Jurkat, Clone E6-1 (cell line): ENCODE results near the gene ESF1. TPM values are rescaled to one million over a fixed set of nuclear protein-coding genes. Genes with fewer than 3 reads are reported as not detected.

Source experiments
- DNase-seq: peaks from one replicate; pipeline ENCODE4 v3.0.0-alpha.2; 2011; ENCODE audit warnings: low read depth, low spot score
- H3K4me3 ChIP-seq: 2 replicates; pipeline ENCODE4 v1.5.1; 2011; ENCODE audit warnings: mild to moderate bottlenecking, low read length, control low read depth, moderate library complexity
- polyA plus RNA-seq: library from polyadenylated mRNA; unstranded; fragments of >200 nt; gene quantifications from one replicate; pipeline ENCODE4 v1.2.1, GENCODE V29; 2012; ENCODE audit warnings: missing spikeins; ENCODE audit not compliant: insufficient read length, insufficient read depth

Gene ESF1, protein sequence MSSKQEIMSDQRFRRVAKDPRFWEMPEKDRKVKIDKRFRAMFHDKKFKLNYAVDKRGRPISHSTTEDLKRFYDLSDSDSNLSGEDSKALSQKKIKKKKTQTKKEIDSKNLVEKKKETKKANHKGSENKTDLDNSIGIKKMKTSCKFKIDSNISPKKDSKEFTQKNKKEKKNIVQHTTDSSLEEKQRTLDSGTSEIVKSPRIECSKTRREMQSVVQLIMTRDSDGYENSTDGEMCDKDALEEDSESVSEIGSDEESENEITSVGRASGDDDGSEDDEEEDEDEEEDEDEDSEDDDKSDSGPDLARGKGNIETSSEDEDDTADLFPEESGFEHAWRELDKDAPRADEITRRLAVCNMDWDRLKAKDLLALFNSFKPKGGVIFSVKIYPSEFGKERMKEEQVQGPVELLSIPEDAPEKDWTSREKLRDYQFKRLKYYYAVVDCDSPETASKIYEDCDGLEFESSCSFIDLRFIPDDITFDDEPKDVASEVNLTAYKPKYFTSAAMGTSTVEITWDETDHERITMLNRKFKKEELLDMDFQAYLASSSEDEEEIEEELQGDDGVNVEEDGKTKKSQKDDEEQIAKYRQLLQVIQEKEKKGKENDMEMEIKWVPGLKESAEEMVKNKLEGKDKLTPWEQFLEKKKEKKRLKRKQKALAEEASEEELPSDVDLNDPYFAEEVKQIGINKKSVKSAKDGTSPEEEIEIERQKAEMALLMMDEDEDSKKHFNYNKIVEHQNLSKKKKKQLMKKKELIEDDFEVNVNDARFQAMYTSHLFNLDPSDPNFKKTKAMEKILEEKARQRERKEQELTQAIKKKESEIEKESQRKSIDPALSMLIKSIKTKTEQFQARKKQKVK
- polyA plus RNA-seq: 10.9 TPM

DNA sequence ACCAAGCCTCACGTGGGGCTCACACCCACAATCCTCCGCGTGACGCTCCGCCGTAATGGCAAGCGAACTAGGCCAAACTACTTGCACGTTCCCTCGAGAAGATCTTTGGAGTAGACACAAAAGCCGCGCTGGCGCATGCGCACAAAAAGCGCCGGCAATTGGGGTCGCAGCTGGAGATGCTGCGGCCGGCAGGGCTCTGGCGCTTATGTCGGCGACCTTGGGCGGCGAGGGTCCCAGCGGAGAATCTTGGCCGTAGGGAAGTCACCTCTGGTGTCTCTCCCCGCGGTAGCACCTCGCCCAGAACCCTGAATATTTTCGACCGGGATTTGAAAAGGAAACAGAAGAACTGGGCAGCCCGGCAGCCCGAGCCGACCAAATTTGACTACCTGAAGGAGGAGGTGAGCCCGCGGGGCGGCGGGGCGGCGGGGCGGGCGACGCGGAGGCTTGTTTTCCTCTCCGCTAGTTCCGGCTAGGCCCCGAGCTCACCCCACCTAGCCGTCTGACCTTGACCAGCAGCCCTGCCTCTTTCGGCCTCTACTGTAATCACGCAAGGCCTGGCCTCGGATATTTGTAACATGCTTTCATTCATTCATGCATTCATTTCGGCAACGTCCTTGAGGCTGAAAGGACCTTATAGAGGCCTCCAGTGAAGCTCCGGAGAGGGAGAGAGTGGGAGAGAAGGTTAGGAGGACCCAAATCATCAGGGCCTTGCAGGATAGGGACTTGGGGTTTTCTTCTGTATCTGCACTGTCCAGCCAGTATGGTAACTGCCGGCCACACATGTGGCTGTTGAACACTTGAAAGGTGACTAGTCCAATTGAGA, at the start of gene ESF1, which contains the start of gene NDUFAF5:
ESF1 (minus strand) TSS at position 27 of the 823 bp plus-strand sequence. CDS start 1,779 bp downstream, outside the sequence.
NDUFAF5 (plus strand) TSS at position 136 of the 823 bp plus-strand sequence; CDS start at position 177, 41 bp downstream.
- DNase-seq: peak; percentile 96
- peak within 1 kb of the TSS; percentile 95 for H3K4me3 ChIP-seq

DNA sequence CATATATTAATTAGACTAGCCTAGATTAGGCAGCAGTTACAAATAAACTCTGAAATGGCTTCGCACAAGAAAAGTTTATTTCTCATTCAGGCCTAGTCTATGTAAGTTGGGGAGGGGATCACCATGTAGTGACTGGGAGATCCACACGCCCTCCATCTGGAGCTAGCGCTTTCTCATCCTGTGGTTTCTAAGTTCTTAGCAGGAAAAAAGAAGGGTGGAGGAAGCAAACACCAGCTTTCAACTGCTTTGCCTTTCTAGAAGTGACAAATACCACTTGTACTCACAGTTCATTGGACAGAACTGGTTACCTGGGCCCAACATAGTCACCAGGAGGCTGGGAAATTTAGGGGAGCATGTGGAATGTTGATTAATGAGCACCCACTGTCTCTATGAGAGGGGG, 46.8 kb upstream of the ESF1 start:
- H3K4me3 ChIP-seq: no peak overlapping the region
- DNase-seq: no peak

DNA sequence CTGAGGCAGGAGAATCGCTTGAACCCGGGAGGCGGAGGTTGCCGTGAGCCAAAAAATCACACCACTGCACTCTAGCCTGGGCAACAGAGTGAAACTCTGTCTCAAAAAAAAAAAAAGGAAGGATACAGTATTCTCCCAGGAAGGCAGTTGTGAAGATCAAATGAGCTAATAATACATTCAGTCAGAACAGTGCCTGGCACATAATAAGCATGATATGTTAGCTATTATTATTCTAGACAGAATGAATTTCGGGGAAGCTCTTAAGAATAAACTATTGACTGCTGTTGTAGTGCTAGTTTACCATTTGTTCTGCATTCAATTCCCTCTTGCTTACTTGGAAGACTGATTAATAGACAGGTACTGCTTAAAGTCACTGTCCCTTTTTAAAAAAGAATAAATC, 40.7 kb upstream of the ESF1 start:
- no peak for DNase-seq
- H3K4me3 ChIP-seq: no peak overlapping the region

DNA sequence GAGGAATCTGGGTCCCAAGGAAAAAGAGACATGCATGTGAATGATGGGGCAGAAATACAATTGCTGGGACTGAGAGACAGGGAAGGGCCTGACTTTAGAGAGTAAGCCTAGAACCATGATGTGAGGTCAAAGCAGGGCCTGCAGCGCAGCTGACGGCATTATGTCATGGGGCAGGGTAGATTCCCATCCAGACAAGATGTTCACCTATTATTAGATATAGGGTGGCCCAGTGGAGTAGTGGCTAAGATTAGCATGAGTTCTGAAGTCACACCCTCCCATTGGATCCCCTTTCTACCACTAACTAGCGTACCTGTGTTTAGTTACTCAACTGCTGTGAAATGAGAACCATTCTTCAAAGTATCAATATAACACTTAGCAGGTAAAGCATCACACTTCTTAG, 39.7 kb upstream of the ESF1 start:
- no peak for DNase-seq
- no peak overlapping the region for H3K4me3 ChIP-seq

DNA sequence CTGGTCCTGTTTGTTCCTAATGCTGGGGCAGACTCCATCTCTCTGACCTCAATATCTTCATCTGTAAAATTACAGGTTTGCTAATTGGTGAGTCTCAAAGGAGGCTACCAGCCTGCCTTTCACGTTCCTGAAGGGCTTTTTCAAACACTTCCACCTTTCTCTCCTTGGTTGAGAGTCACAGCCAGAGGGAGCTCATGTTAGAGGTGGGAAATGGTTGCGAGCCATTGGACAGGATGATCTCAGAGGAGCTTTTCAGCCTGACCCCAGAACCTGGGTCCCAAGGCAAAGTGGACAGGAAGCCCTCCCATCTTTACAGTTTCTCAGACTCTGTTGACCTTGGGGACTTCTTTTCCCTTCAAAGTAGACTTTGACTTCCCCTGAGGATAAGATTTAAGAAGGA, 37.7 kb upstream of the ESF1 start:
- no peak overlapping the region for H3K4me3 ChIP-seq
- no peak for DNase-seq

DNA sequence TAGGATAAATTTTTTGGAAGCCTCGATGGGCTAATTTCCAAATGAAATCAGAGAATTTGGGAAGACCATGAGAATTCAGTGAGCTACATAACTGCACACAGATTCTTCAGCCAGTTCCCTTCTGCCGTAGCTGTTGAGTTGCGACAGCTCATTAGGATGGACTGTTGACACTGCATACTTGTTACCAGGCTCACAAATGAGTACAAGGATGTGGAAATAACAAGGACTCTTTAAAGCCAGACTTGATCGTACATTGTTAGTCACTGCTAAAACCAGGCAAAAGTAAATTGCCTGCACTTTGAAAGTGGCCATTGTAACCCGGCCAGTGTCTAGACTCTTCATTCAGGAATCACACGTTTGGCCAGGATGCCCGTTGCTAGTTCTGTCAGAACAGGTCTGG, 37.2 kb upstream of the ESF1 start:
- no peak for DNase-seq
- no peak overlapping the region for H3K4me3 ChIP-seq

DNA sequence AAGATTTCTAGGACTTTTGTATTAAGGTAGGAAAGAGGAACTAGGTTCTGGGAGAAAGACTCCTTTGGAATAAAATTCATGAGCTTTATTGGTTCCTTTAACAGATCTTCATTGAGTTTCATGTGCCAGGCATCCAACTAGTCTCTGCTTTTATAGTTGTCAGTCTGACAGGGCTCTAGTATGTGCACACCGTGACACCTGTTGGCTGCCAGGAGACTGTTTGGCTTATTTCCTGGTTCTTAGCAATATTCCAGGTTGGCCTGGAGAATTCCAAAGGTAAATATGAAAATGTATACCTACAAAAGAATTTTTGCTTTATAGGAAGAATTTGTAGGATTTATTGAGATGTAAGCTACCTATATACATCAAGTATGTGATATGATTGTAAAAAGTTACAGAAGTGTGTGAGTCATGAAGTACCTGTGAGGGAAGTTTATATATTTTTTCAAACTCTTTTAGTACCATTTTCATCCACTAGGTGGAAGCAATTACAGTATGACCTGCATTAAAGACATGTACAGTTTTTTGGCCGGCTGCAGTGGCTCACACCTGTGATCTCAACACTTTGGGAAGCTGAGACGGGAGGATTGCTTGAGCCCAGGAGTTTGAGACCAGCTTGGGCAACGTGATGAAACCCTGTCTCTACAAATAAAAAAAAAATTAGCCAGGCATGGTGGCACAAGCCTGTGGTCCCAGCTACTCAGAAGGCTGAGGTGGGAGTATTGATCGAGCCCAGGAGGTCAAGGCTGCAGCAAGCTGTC, 35.3 kb upstream of the ESF1 start:
- no peak overlapping the region for H3K4me3 ChIP-seq
- DNase-seq: peak; percentile 67

DNA sequence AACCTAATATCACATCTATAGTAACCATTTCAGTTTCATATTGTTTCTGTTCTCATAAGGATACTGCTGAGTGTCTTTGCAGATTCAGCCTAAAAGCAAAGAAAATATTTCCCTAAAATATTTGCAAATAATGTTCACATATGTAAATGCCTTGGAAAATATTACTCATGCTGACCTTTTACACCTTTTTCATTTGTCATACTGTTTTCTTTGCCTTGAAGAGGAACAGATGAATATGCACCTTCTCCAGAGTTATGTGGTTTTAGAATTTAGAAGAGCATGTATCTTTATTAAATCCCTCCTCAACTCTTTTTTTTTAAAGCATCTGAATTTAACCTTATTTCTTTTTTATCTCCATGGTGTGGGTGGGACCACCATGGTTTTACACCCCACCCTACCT, 32.6 kb upstream of the ESF1 start:
- DNase-seq: no peak

DNA sequence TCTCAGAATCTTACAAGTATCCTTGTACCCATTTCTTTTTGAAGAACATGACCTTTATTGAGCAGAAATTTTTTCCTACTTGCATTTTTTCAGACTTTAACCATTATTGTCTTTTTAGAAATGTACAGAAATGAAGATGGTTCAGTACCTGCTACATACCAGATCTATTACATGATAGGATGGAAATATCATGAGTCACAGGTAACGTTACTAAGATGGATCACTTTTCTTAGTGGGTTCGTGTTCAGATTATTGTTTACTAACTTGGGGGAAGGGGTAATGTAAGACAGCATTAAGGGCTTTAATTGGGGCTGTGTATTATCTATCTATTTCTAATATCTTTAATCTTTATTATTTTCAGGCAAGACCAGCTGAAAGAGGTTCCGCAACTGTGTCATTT, 32.0 kb upstream of the ESF1 start:
- no peak for DNase-seq
- H3K4me3 ChIP-seq: no peak overlapping the region

More for the DNA sequence above, 32.6 kb upstream of the ESF1 start:
- H3K4me3 ChIP-seq: no peak overlapping the region

DNA sequence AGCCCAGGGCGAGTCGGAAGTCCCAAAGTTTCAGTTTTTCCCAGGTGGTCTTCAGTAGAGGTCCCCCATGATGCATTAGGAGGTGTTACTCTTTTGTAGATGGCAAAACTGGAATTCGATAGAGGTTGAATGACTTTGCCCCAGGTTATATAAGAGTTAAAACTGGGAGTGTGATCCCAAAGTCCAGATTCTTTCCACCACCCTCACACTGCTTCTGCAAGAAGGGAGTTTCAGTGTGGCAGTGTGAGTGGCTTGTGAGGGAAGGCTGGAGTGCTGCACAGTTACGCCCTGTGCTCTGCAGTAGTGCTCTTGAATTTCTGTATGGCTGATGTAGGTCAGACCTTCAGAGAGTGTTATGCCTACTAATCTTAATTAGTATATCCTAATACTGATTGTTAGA, 30.0 kb upstream of the ESF1 start:
- DNase-seq: no peak
- H3K4me3 ChIP-seq: no peak overlapping the region

DNA sequence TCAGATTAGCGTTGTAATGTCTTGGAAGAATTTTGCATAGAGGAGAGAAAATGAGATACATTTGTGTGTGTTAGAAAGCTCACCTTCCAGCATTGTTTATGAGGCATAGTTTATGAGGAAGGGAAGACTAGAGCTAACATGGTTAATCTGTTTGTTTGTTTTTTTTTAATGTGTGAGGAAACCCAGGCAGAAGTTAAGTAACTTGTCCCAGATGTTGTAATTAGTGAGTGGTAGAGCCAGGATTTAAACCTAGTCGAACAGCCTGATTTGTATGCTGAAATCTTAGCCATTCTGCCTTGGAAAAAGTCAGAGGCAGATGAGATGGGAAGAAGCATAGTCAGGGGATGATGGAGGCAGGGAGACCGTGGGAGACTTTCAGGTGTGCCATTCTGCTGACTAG, 29.2 kb upstream of the ESF1 start:
- DNase-seq: no peak
- H3K4me3 ChIP-seq: no peak overlapping the region

DNA sequence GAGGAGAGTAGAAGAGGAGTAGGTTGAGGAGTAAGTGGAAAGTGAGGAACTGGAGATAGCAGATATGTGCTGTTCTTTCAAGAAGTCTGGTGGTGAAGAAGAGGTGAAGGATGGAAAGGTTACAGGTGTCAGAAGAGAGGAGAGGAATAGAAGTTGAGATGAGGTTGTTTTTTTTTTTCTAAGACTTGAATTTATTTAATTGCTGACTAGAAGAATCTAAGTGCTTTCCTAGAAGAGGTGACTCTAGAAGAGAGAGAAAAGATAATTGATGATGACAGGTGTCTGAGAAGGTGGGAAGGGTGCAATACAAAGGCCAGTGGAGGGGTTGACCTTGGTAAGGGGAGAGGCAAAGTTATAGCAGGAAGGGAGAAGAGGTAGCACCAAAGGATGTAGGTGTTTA, 25.7 kb upstream of the ESF1 start:
- no peak overlapping the region for H3K4me3 ChIP-seq
- no peak for DNase-seq

DNA sequence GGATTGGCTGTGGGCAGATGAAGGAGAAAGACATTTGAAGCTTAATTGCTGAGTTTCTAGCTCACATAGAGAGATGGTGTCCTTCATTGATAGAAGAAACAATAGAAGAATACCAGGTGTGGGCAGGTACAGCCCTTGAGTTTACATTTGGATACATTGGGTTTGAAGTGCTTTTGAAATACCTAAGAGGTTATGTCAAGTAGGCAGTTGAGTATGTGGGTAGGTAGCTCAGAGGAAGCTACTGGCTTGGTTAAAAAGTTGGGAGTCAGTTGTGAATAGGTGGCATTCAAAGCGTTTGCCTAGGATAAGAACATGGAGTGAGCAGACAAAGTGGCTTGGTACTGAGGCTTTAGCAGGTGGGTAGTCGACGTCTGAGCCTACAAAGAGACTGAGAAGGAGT, 25.1 kb upstream of the ESF1 start:
- DNase-seq: no peak
- H3K4me3 ChIP-seq: no peak overlapping the region

DNA sequence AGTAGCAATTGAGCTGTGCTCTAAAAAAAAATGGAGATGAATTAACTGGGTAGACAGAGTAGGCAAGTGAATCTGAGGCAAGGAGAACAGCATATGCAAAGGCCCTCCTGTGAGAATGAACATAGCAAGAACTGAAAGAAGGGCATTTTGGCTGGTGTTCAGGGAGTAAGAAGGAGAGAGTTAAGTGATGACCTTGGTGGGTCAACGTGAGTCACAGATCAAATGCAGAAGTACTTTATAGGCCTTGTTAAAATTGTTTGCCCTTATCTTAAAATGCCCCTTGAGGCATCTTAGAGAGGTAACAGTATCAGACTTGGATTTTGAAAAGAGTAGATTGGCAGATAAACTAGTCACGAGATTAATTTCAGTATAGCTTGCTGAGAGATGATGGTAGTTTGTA, 24.7 kb upstream of the ESF1 start:
- no peak for DNase-seq
- H3K4me3 ChIP-seq: no peak overlapping the region

DNA sequence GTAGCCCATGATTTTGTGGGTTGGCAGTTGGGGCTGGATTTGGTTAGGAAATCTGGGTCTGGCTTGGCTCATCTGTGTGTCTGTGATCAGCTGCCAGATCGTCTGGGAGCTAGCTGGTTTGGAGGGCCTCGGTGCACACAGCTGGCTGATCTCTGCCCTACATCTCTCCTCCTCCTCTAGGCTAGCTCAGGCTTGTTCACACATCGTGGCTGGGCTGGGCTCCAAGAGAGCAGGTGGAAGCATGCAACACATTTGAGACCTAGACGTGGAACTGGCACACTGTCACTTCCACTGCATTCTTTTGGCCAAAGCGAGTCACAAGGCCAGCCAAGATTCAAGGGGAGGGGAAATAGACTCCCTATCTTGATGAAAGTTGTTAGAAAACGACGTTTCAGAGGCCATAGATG, 16.0 kb upstream of the ESF1 start:
- H3K4me3 ChIP-seq: no peak overlapping the region
- no peak for DNase-seq

DNA sequence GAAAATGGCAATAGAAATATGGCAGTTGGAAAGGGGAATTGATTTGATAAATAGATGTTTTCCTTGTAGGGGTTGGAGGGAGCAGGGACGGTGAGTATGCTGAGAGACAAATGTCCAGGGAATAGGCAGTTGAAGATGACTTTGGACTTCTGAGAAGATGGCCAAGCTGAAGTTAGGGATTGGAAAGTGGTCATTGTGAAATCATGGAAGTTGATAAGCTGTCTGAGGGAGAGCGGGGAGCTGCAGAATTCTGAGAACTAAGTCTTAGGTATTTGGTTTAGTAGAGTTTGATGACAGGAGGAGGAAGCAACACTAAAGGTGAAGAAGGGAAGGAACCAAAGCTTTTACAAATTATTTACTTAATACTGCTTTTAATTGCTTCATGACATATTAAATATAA, 15.3 kb upstream of the ESF1 start:
- no peak overlapping the region for H3K4me3 ChIP-seq
- no peak for DNase-seq

DNA sequence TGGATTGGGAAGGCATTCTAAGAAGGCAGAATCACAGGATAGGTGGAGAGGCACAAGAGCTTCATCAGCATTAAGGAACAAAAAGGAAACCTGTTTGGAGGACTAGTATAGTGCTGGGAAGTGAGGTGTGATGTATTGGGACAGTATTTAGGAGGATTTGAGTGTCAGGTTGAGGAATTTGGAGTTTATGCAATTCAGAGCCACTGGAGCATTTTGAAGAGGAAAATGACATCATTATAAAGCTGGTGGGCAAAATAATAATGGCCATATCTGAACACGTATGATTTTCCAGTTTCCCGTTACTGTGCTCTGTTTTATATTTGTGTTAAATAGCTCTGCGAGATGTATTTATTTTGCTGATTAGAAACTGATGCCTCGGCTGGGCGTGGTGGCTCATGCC, 14.3 kb upstream of the ESF1 start:
- no peak for DNase-seq
- H3K4me3 ChIP-seq: no peak overlapping the region

DNA sequence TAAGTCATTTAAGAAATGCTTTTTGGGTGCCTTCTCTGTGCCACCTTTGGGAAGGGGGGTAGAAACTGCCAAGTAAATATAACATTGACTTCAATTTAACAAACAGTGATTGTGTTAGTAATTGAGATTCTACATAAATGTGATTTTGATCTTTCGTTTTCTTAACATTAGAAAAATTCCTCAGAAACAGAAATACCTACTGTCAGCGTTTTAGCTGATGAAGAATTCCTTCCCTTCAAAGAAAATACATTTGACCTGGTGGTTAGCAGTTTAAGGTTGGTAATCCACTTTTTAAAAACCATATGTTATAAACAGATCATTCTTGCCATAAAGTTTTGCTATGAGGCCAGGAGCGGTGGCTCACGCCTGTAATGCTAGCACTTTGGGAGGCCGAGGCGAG, 9.9 kb upstream of the ESF1 start:
- H3K4me3 ChIP-seq: no peak overlapping the region
- DNase-seq: no peak

DNA sequence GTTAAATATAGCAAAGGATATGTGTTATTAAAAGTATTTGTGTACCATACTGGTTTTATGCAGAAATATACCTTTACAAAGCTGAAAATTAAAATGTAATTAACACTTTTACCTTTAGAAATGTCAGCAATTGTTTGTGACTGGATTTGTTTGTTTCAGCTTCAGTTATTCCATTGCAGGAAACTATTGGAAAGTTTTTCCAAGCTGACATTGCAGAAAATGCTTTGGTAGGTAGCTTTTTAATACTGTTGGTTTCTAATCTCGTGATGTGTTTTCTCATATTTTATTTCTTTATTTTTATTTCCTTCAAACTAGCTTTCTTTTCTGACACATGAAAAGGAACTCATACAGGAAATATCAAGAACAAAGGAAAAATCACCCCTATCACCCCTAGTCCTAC, 8.3 kb upstream of the ESF1 start:
- DNase-seq: no peak
- no peak overlapping the region for H3K4me3 ChIP-seq
